ENCODE results near the gene DLG3. TPM values are rescaled to one million over a fixed set of nuclear protein-coding genes. Genes with fewer than 3 reads are reported as not detected.

The DLG3 gene
- total RNA-seq = 13.8 TPM in 2 replicates

DNA sequence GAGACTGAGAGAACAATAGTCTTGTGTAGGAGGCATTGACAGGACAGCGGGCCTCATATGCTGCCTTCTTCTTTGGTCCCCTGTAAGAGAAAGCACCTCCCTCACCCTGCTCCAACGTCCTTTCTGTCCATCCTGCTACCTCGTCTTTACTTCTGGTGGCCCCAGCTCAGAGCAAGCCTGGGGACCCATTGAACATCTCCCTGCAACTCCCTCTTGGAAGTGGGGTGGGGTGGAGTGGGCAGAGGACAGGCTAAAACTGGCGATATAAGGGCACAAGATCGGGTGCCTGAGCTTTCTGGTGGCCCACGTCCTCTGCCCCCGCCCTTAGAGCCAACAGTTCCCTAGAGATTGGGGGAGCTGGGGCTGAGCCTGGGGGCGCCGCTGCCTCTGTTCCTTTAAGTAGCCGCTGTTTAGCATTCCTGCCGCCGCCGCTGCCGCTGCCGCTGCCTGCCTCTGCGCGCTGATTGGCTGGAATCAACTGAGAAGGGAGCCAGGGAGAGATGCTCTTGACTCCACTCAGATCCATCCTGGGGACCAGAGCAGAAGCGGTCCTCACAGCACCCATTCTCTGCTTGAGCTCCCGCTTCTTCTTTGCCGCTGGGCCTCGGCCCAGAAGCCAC, at the start of gene DLG3:
Gene DLG3 (plus strand): TSS at position 510 of the 620 bp plus-strand sequence. CDS start 367 bp downstream, outside the sequence.

DNA sequence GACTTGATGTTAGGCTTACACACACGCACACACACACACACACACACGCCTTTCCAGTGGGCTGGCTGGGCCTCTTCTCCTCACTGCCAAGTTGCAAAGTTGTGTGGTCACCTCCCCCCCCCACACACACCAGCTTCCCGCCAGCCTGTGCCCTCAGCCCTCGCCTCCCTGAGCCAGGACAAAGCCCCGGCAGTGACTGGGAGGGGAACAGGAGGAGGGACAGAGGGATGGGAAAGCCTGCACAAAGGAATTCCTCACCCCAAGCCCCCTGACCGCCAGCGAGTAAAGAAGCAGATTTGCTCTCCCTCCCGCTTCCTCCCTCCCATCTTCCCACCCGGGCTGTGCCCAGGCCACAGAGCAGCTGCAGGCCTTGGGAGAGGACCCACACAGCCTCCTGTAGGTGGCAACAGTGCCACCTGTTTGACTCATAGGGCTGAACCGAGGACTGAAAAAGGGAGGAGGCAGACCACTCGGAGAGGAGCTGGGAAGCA, 21.7 kb upstream of the DLG3 start, which contains the start of gene GDPD2:
Gene GDPD2 (plus strand): TSS at position 464 of the 491 bp plus-strand sequence. CDS start 1,671 bp downstream, outside the sequence.

Other genes with a start within 250 kb of the DLG3 start
- gene AWAT1, start 210.2 kb upstream of the DLG3 start, total RNA-seq = not detected in 2 replicates
- gene P2RY4, start 184.6 kb upstream of the DLG3 start, total RNA-seq = not detected in 2 replicates
- not detected in 2 replicates for gene ARR3, start 176.5 kb upstream of the DLG3 start, total RNA-seq
- not detected in 2 replicates for gene RAB41, start 162.7 kb upstream of the DLG3 start, total RNA-seq
- gene PDZD11, start 154.9 kb upstream of the DLG3 start, total RNA-seq = 43.7 and 65.9 TPM in 2 replicates
- 2.0 and 23.8 TPM in 2 replicates for gene KIF4A, start 154.7 kb upstream of the DLG3 start, total RNA-seq
- gene GDPD2, start 21.5 kb upstream of the DLG3 start, total RNA-seq = under 0.01 TPM in 1 of 2 replicates, not detected in the other

Data from regular cardiac myocyte (primary cell).